HT-29 (cell line): ENCODE results near the gene ZNF420. TPM values are rescaled to one million over a fixed set of nuclear protein-coding genes. Genes with fewer than 3 reads are reported as not detected.
A peak's percentile ranks its signal among the peaks of the same experiment; 100 is the strongest.

Source experiments
- DNase-seq: peaks from one replicate; pipeline ENCODE4 v3.0.0-alpha.2; 2015; ENCODE audit warnings: low spot score
- total RNA-seq: library from RNA; depleted of rRNA; stranded (reverse); fragments of >200 nt; shearing (Covaris generic); gene quantifications from 2 replicates; pipeline ENCODE4 v1.2.3, GENCODE V29; 2014; rRNA removed

Gene ZNF420
- total RNA-seq, 1 experiment from 2014 or later, result not detected

DNA sequence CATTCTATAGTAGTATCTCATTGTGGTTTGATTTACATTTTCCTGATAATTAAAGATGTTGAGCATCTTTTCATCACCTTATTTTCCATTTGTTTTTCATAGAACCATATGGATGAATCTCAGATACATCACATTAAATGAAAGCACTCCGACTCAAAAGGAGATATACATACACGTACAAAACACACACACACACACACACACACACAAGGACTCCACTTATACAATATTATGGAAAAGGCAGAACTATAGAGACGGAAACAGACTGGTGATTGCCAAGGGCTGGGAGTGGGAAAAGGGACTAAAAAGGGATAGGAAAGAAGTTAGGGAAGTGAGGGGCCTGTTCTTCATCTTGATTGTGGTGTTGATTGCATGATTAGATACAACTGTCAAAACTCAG, 70.0 kb downstream of the ZNF420 start:
- no peak for DNase-seq

DNA sequence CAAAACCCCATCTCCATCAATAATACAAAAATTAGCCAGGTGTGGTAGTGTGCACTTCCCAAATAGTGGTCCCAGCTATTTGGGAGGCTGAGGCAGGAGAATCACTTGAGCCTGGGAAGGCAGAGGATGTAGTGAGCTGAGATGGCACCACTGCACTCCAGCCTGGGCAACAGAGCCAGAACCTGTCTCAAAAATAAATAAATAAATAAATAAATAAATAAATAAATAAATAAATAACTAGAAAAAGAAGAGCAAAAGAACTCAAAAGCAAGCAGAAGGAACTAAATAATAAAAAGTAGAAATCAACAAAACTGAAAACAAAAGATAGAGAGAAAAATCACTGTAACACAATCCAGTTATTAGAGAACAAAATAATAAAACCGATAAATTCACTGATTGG, 81.9 kb downstream of the ZNF420 start:
- no peak for DNase-seq

DNA sequence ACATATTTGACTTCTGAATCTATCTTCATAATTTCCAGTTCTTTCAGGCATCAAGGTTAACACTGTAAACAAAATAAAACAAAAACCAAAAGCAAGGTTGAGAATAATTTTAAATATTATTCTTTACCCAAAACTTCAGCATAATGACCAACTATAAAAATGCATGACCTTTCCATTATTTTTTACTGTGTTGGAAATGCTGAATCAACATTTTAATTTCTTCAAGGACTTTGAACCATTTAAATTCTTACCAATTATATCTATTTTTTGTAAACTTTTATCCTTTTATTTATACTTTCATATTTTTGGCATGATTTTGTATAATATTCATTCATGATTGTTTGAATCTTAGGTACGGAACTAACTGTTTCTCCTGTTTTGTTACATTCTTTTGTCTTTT, 87.4 kb downstream of the ZNF420 start:
- DNase-seq, result no peak

DNA sequence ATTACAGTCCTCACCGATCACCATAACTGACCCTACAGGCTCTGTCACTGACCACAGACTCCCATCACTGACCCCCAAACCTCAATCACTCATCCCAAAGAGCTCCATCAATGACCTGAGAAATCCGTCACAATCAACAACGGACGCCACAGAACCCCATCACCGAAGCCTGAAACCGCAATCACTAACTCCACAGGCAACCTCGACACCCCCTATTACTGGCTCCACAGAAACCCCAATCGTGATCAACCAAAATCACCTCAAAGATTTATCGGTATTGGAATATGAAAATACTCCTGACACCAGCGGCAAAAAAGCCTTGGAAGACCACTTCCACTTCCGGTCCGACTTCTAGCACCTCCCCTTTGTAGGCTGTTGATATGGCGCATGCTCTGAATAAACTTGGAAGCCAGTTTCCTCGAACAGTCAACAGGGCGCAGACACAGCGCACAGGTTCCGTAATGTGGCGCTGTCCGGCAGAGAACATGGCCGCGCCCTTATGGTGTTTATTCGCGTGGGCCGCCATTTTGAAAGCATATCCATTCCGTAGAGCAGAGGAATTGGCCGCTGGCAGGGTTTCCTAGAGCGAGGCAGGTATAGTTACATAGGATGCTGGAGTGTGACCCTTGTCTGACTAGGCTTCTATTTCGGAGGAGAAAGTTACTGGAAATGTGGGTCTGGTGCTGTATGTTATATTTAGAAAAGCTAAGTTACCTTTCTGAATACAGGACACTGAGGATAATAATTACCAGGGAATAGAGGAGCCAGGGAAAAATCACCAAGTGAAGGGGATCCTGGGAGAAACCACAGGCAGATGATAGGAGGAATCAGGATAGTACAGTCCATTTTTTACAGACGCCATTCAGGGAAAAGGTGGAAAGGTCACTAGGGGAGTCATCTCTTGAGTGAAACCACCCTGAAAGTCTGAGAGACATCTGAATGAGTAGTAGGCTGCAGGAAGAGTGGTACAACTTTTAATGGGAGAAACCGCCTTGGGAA, 94.4 kb downstream of the ZNF420 start, which contains the start of gene ZNF585A:
Gene ZNF585A, minus strand, starts transcription at position 328 of the 999 bp plus-strand sequence. CDS start 2,785 bp downstream, outside the sequence.
- peak; percentile 78 for DNase-seq

Other genes starting within 250 kb of the ZNF420 start
- gene ZNF790, start 240.0 kb upstream of the ZNF420 start, total RNA-seq, result 0.37 TPM in 1 of 2 replicates, not detected in the other
- gene ZNF345, start 227.6 kb upstream of the ZNF420 start, total RNA-seq, result not detected in 2 replicates
- not detected in 2 replicates for gene ZNF829, start 162.1 kb upstream of the ZNF420 start, total RNA-seq
- gene ZNF568, start 162.1 kb upstream of the ZNF420 start, total RNA-seq, result not detected in 2 replicates
- 0.16 and 3.7 TPM in 2 replicates for gene ZNF585A, start 94.3 kb downstream of the ZNF420 start, total RNA-seq
- 3.7 and 4.3 TPM in 2 replicates for gene ZNF585B, start 132.1 kb downstream of the ZNF420 start, total RNA-seq
- gene ZNF383, start 139.8 kb downstream of the ZNF420 start, total RNA-seq, result 2.3 and 3.7 TPM in 2 replicates